ENCODE measurements around the gene FXR1.
"Not testable (repeated sequence)": the region's sequence is repeated elsewhere in the genome, so short reads cannot be mapped to it uniquely, and the experiment has no call there.

Gene FXR1

DNA sequence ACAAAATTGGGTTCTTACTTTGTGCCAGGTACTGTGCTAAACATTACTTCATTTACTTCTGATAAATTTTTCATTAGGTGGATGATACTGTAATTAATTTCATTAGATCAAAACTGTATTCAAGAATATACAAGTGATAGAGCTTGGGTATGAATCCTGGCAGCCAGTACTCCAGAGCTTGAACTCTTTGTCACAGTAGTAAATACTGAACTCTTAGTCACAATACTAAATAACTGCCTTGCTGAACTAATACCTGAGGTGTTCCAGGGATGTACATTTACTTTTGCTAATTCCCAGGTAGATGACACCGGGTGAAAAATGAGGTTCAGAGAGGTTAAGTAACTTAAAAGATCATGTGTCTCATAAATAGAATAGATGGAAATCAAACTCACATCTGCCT is 20.3 kb downstream of the FXR1 start:
- no peak for FAIRE-seq

DNA sequence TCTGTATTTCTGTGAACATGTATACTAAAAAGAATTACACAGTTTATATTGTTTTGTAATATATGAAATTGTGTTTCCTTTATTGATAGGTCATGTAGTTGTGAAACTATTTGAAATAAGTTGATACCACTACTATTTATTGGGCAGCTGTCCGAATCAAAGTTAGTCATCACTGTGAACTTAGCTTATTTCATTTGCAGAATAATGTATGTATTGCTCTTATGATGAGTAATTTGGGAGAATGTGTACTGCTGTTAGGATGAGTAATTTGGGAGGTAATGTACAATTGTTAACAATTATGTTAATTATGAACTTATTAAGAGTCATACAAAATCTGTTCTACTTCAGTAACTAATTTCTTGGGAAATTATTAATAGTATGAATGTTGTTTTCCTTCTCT is 22.2 kb downstream of the FXR1 start:
- FAIRE-seq (no peak), DNase-seq (ENCODE audit: insufficient read length, low spot score) (no peak)

More for the DNA sequence above, 20.3 kb downstream of the FXR1 start:
- DNase-seq (ENCODE audit: insufficient read length, low spot score): no peak

DNA sequence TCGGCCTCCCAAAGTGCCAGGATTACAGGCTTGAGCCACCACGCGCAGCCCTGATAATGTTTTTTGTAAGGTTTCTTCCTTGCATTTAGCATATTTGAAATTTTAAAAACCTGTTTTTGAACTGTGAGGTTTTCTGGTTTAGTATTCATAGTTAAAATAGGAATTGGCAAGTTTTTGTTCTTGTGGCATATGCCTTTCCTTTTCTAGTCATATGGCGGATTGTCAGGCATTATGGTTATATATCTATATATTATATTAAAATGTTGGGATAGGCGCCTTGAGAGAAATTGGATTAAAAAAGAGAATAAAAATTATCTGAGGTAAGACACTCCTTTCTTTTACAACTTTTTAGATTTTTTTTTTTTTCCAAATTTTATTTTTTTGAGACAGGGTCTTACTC is 28.4 kb downstream of the FXR1 start:
- FAIRE-seq: no peak
- no peak for DNase-seq (ENCODE audit: insufficient read length, low spot score)

DNA sequence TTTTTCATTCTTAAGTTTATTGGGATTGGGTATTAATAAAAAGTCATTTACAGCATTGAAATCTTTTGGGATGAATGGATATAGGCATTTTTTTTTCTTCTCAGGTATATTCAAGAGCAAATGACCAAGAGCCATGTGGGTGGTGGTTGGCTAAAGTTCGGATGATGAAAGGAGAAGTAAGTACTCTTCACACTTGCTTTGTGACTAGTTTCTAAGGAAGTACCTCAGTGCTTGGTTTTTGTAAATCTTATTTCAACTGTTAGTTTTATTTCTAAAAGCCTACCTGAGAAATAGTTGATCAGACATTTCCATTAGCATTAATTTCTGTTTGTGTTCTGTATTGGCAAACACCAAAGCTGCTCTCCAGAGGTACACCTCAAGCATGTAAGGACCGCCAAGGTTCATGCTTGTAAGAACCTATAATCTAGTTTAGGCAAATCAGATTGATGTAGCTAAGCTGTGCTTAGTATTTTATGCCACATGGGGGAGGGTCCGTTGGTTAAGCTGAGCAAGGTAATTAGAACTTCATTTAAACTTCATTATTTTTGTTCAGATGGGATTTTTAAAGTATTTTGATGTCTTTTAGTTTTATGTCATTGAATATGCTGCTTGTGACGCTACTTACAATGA is 35.4 kb downstream of the FXR1 start:
- FAIRE-seq: no peak
- DNase-seq (ENCODE audit: insufficient read length, low spot score): no peak

- FAIRE-seq: no peak
- DNase-seq (ENCODE audit: insufficient read length, low spot score): no peak
Observed at GRCh38 chr3:180959691-180960090, 47.2 kb downstream of the FXR1 start.

GRCh38 chr3:180961087-180961486 is 48.6 kb downstream of the FXR1 start:
- no peak for FAIRE-seq
- no peak for DNase-seq (ENCODE audit: insufficient read length, low spot score)

- FAIRE-seq (no peak), DNase-seq (ENCODE audit: insufficient read length, low spot score) (no peak)
Observed at GRCh38 chr3:180961552-180961951, 49.1 kb downstream of the FXR1 start.

DNA sequence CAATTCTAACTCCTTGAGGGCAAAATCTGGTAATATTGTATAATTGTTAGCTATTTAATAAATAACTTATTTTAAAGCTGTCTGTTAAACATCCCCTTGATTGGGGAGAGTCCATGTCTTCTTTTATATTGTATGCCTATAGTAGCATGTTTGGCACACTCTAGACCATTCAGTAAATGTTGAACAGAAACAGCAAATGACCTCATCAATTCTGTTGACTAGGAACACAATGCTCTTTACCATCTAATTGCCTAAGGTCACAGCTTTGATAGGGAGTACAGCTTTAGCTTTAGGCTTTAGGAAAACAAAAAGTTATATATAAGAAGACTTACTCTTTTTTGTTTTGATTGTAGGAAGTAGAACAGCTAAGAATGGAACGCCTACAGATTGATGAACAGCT is 50.1 kb downstream of the FXR1 start:
- DNase-seq (ENCODE audit: insufficient read length, low spot score) (no peak), FAIRE-seq (no peak)

DNA sequence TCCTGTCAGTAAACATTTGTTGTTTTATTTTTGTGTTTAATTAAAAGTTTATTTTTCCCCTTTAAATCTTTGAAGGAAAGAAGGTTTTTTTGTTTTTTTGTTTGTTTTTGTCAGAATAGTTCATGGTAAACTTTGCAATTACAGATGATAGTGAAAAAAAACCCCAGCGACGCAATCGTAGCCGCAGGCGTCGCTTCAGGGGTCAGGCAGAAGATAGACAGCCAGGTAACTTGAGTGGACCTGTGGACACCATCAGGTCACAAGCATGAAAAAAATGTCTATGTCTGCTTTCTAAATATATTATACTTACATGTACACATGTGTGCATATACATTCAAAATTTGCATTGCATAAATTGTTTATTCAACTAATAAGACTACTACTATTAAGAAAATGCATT is 58.5 kb downstream of the FXR1 start:
- no peak for FAIRE-seq
- no peak for DNase-seq (ENCODE audit: insufficient read length, low spot score)

DNA sequence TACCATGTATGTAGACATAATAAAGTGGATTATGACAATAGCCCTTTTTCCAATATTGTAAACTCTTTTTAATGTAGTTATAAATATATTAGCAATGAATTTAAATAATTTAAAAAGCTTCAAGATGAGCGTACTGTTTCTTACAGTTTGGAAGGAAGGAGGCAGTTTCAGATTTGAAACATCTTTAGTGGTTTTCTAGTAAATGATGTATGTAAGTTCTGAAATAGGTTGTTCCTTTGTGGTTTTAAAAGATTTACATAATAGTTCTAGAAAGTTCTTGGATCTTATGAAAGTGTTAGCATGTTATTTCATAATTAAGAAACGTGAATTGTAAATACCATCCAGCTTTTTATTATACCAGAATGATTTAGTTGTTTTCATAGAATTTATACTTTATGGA is 61.1 kb downstream of the FXR1 start:
- no peak for FAIRE-seq
- no peak for DNase-seq (ENCODE audit: insufficient read length, low spot score)

DNA sequence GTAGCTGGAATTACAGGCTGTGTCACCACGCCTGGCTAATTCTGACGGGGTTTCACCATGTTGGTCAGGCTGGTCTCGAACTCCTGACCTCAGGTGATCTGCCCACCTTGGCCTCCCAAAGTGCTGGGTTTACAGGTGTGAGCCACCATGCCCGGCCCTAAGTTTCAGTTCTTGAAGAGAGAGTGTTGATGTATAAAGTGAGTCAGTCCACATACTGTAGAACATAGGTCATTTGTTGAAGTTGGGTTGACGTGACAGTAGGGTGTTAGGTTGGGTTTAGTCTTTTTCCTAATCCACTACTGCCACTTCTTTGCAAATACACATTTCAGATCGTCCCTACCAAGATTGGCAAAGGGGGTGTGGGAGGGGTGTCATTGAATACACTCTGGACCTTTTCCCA is 61.8 kb downstream of the FXR1 start:
- no peak for FAIRE-seq

DNA sequence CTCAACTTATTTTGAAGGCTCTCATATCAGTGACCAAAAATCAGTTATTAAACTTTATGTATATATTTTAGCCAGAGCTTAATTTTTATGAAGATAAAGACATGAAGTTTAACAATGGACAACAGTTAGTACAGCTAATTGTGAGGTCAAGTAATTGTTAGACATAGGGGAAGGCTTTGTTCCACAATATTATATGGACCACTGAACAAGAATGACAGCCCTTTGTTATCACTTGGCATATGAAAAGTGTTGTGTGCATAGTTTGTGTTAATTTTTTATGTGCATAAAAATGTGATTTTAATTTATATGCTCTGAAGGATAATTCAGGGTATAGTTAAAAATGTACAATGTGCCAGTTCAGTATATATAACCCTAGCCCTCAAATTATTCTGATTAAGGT is 65.0 kb downstream of the FXR1 start:
- FAIRE-seq (no peak), DNase-seq (ENCODE audit: insufficient read length, low spot score) (no peak)

More for the DNA sequence above, 61.8 kb downstream of the FXR1 start:
- no peak for DNase-seq (ENCODE audit: insufficient read length, low spot score)

GRCh38 chr3:180979961-180980360 is 67.5 kb downstream of the FXR1 start:
- no peak for DNase-seq (ENCODE audit: insufficient read length, low spot score)
- FAIRE-seq: no peak

- DNase-seq (ENCODE audit: insufficient read length, low spot score) (no peak), FAIRE-seq (no peak)
Observed at GRCh38 chr3:180980611-180981010, 68.1 kb downstream of the FXR1 start.

GRCh38 chr3:180981912-180982311 is 69.4 kb downstream of the FXR1 start:
- FAIRE-seq: no peak
- no peak for DNase-seq (ENCODE audit: insufficient read length, low spot score)

DNA sequence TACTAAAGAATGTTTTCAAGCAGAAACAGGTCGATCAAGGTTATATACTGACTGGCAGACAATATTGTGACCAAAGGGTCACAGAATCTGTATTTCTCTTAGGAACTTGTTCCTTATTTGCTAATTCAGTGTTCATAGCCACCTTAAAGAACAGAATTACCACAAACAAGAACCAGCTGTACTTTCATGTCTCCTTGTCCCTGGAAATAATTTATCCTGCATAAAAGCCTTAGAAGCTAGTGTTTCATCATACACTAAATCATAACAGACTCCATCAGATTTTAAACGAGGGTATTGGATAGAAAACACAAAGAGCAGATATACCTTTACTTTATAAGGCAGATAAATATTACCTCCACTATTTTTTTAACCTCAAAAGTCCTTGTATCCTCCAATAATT is 70.7 kb downstream of the FXR1 start:
- FAIRE-seq (no peak), DNase-seq (ENCODE audit: insufficient read length, low spot score) (no peak)

- not testable (repeated sequence) for FAIRE-seq; DNase-seq (ENCODE audit: insufficient read length, low spot score)
Observed at GRCh38 chr3:180986366-180986765, 73.9 kb downstream of the FXR1 start.

DNA sequence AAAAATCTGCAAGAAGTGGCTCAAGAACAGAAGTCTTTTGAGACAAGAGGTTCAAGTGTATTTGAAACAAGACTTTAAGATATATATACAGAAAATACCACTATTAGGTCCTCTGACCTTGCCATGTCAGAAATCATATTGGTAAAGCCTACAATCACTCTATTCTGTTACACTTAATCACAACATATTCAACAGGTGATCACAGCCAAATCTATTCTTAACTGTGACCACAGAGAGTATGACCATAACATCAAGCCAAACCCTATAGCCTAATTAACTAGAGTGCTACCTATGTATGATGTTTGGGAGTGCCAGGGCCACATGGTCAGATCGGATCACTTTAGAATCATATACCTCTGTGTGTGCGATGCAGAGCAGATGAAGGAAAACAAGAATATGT is 74.9 kb downstream of the FXR1 start:
- FAIRE-seq: no peak
- DNase-seq (ENCODE audit: insufficient read length, low spot score): no peak

- FAIRE-seq (peak; percentile 54), DNase-seq (ENCODE audit: insufficient read length, low spot score) (peak; percentile 84)
Observed at GRCh38 chr3:180989291-180990163, 77.1 kb downstream of the FXR1 start, which contains the start of gene DNAJC19. Gene DNAJC19 (minus strand): TSS chr3:180989736. CDS start chr3:180989602, 134 bp downstream.

- no peak for DNase-seq (ENCODE audit: insufficient read length, low spot score)
Observed at GRCh38 chr3:180990505-180990904, 78.0 kb downstream of the FXR1 start.

GRCh38 chr3:180996415-180996932 is 84.0 kb downstream of the FXR1 start:
- FAIRE-seq: no peak
- no peak for DNase-seq (ENCODE audit: insufficient read length, low spot score)

More at GRCh38 chr3:180990505-180990904, 78.0 kb downstream of the FXR1 start:
- FAIRE-seq: no peak

DNA sequence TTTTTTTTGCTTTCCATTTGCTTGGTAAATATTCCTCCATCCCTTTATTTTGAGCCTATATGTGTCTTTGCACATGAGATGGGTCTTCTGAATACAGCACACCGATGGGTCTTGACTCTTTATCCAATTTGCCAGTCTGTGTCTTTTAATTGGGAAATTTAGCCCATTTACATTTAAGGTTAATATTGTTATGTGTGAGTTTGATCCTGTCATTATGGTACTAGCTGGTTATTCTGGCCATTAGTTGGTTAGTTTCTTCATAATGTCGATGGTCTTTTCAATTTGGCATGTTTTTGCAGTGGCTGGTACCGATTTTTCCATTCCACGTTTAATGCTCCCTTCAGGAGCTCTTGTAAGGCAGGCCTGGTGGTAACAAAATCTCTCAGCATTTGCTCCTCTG is 89.9 kb downstream of the FXR1 start:
- FAIRE-seq; DNase-seq (ENCODE audit: insufficient read length, low spot score): not testable (repeated sequence)
